Measurements from ENCODE around the gene MACROH2A1. TPM values are rescaled to one million over a fixed set of nuclear protein-coding genes. Genes with fewer than 3 reads are reported as not detected.

MACROH2A1 gene
- total RNA-seq, 1 experiment from 2014 or later, result 83.8 TPM

- H3K4me3 Mint-ChIP-seq, result no peak overlapping the region
- no peaks in the 10 kb centered on the region for H3K4me1 Mint-ChIP-seq
- ChIA-PET POLR2A (no interaction called here), CTCF (interaction anchor here (0.9 to 1.3 kb wide), 4 partner anchors 16 to 142 kb away, joined by 3 to 5 read pairs (median 3); no protein-coding TSS in a partner anchor)
- no peak for DNase-seq (ENCODE audit: low spot score)
- TF ChIP-seq PRRX2 (CRISPR knock-in tag; IDR thresholded peaks at IDR 0.05) (no peak), ZNF232 (CRISPR knock-in tag; IDR thresholded peaks at IDR 0.05) (no peak), RELA (CRISPR knock-in tag; IDR thresholded peaks at IDR 0.05; ENCODE audit: borderline replicate concordance) (no peak), OVOL2 (CRISPR knock-in tag; IDR thresholded peaks at IDR 0.05; ENCODE audit: borderline replicate concordance) (no peak), AR (CRISPR knock-in tag; IDR thresholded peaks at IDR 0.05) (no peak), SOX15 (CRISPR knock-in tag; IDR thresholded peaks at IDR 0.05) (no peak), USF1 (CRISPR knock-in tag; IDR thresholded peaks at IDR 0.05) (no peak), PREB (CRISPR knock-in tag; IDR thresholded peaks at IDR 0.05; ENCODE audit: borderline replicate concordance) (no peak), ZNF263 (CRISPR knock-in tag; IDR thresholded peaks at IDR 0.05; ENCODE audit: low read depth) (no peak), JUN (CRISPR knock-in tag; IDR thresholded peaks at IDR 0.05) (no peak), HMGXB4 (CRISPR knock-in tag; IDR thresholded peaks at IDR 0.05) (no peak), GABPB1 (CRISPR knock-in tag; IDR thresholded peaks at IDR 0.05) (no peak), CREM (CRISPR knock-in tag; IDR thresholded peaks at IDR 0.05) (no peak), HMGA2 (CRISPR knock-in tag; IDR thresholded peaks at IDR 0.05) (no peak), ZSCAN18 (CRISPR knock-in tag; IDR thresholded peaks at IDR 0.05) (no peak), ZNF281 (CRISPR knock-in tag; IDR thresholded peaks at IDR 0.05) (no peak), JAZF1 (CRISPR knock-in tag; IDR thresholded peaks at IDR 0.05) (no peak), SP1 (CRISPR knock-in tag; conservative IDR thresholded peaks at IDR 0.05) (no peak), TEAD1 (CRISPR knock-in tag; IDR thresholded peaks at IDR 0.05) (no peak), IRF2 (CRISPR knock-in tag; IDR thresholded peaks at IDR 0.05; ENCODE audit: borderline replicate concordance, low read depth) (no peak)
- H3K27ac Mint-ChIP-seq, result no peak overlapping the region
- H3K27me3 Mint-ChIP-seq (ENCODE audit: low read depth), result no peaks in the 10 kb centered on the region; the same call in 1 of the 2 replicates
- H3K9me3 Mint-ChIP-seq, result no peaks in the 10 kb centered on the region
- H3K36me3 Mint-ChIP-seq, result no peaks in the 10 kb centered on the region
- ATAC-seq, result no peak
These were observed 78.1 kb downstream of the MACROH2A1 start for GRCh38 chr5:135320718-135321484.
